HepG2 (cell line): ENCODE results near the gene ZNF444. TPM values are rescaled to one million over a fixed set of nuclear protein-coding genes. Genes with fewer than 3 reads are reported as not detected.

Experiments used
- ATF7 ChIP-seq, 2 experiments: fragments of 450-650 bp in 1 of 2; sonication (generic) in 1 of 2; formaldehyde crosslinking in 1 of 2; IDR thresholded peaks; 2 replicates each; pipeline versions ENCODE4 v1.4.0 to v1.6.1; 2016 to 2020; ENCODE audit warnings: antibody characterized with exemption in 1 of 2, mild to moderate bottlenecking in 1 of 2, missing genetic modification reagents in 1 of 2
- DR1 ChIP-seq: sonication (generic); formaldehyde crosslinking; IDR thresholded peaks from 2 replicates; pipeline ENCODE4 v1.8.0; 2021; ENCODE audit warnings: mild to moderate bottlenecking, missing genetic modification reagents, inconsistent platforms
- FIP1L1 ChIP-seq: fragments of 200-400 bp; formaldehyde crosslinking; IDR thresholded peaks from 2 replicates; pipeline ENCODE4 v1.6.1; 2018; ENCODE audit warnings: low read depth, mild to moderate bottlenecking, low read length, moderate library complexity, borderline replicate concordance; ENCODE audit not compliant: insufficient read depth
- HNF4A ChIP-seq: sonication (generic); formaldehyde crosslinking; IDR thresholded peaks from 2 replicates; pipeline ENCODE4 v1.4.0; 2020; ENCODE audit warnings: missing genetic modification reagents
- HOXA7 ChIP-seq: sonication (generic); formaldehyde crosslinking; IDR thresholded peaks from 2 replicates; pipeline ENCODE4 v1.8.1; 2022; ENCODE audit warnings: mild to moderate bottlenecking, missing genetic modification reagents, moderate library complexity
- NFRKB ChIP-seq: fragments of 450-650 bp; IDR thresholded peaks from 2 replicates; pipeline ENCODE4 v1.6.1; 2017
- TRAFD1 ChIP-seq: sonication (generic); formaldehyde crosslinking; IDR thresholded peaks from 2 replicates; pipeline ENCODE4 v1.5.1; 2020; ENCODE audit warnings: missing genetic modification reagents, mild to moderate bottlenecking, borderline replicate concordance
- ZBTB43 ChIP-seq: sonication (generic); formaldehyde crosslinking; conservative IDR thresholded peaks from 2 replicates; pipeline ENCODE4 v1.4.0; 2020; ENCODE audit warnings: missing genetic modification reagents
- ZHX2 ChIP-seq, 2 experiments: sonication (generic) in 1 of 2; formaldehyde crosslinking in 1 of 2; IDR thresholded peaks; 2 replicates each; pipeline versions ENCODE4 v1.6.1 to v1.9.0; 2014 to 2022; ENCODE audit warnings: antibody characterized with exemption in 1 of 2, borderline replicate concordance in 1 of 2, inconsistent platforms in 1 of 2, low read depth in 1 of 2, missing genetic modification reagents in 1 of 2
- ZMYM2 ChIP-seq: sonication (generic); formaldehyde crosslinking; IDR thresholded peaks from 2 replicates; pipeline ENCODE4 v1.8.0; 2022; ENCODE audit warnings: mild to moderate bottlenecking, missing genetic modification reagents
- ZNF234 ChIP-seq: sonication (generic); formaldehyde crosslinking; conservative IDR thresholded peaks from 2 replicates; pipeline ENCODE4 v1.5.1; 2020; ENCODE audit warnings: mild to moderate bottlenecking, missing genetic modification reagents
- ZSCAN5A ChIP-seq: sonication (generic); formaldehyde crosslinking; IDR thresholded peaks from 2 replicates; pipeline ENCODE4 v1.8.0; 2022; ENCODE audit warnings: mild to moderate bottlenecking, missing genetic modification reagents, borderline replicate concordance
- ZXDC ChIP-seq: sonication (generic); formaldehyde crosslinking; IDR thresholded peaks from 2 replicates; pipeline ENCODE4 v1.5.0; 2020; ENCODE audit warnings: mild to moderate bottlenecking, missing genetic modification reagents
- polyA plus RNA-seq, 8 experiments: library from polyadenylated mRNA; depleted of rRNA in 3 of 8; stranded (reverse) in 7 of 8; unstranded in 1 of 8; fragments of >200 nt; fragmentation: Illumina TruSeq in 4 of 8; extraction: Trizol in 4 of 8; gene quantifications; 2 replicates each; pipeline versions ENCODE4 v1.2.1 to v1.2.3, GENCODE V29; 2011 to 2016; ENCODE audit warnings: low read depth in 4 of 8, missing spikeins in 1 of 8, mixed read lengths in 1 of 8; ENCODE audit not compliant: insufficient read depth in 1 of 8
- total RNA-seq, 5 experiments: library from RNA; depleted of rRNA; stranded (reverse); fragments of >200 nt; fragmentation: Illumina TruSeq; extraction: Trizol; gene quantifications; 2 replicates each; pipeline ENCODE4 v1.2.3, GENCODE V29; 2016; ENCODE audit warnings: low read depth in 1 of 5

Gene ZNF444
- total and polyA plus RNA-seq, 2 of the 13 experiments (the other 11 are each of a cell fraction or from before 2014, with no cell fraction given): 27.4 to 30.3 TPM

GRCh38 chr19:56110515-56111448, 30.3 kb upstream of the ZNF444 start (continued):
- TF ChIP-seq ZMYM2 (CRISPR knock-in tag) (no peak), TRAFD1 (CRISPR knock-in tag) (no peak), HNF4A (CRISPR knock-in tag) (peak; percentile 82), ZHX2 (IDR thresholded peaks at IDR 0.05; ENCODE audit: low read depth) (no peak), ZHX2 (CRISPR knock-in tag; IDR thresholded peaks at IDR 0.05; ENCODE audit: borderline replicate concordance) (no peak), ZNF234 (CRISPR knock-in tag) (no peak), ATF7 (IDR thresholded peaks at IDR 0.05) (no peak), ATF7 (CRISPR knock-in tag; IDR thresholded peaks at IDR 0.05) (0 out of 2 replicates have a peak, but pooled peaks have one; percentile 20), DR1 (no peak), ZBTB43 (CRISPR knock-in tag) (no peak), FIP1L1 (no peak), NFRKB (no peak), ZXDC (no peak), HOXA7 (CRISPR knock-in tag) (no peak), ZSCAN5A (CRISPR knock-in tag) (no peak)
